Activated naive CD4-positive, alpha-beta T cell treated with anti-CD3 and anti-CD28 coated beads, Interleukin-2, amount 10 ng/mL, durations not matched to agents 7 days and 5 days (primary cell): ENCODE data around the gene SLC37A1.
"Not testable (repeated sequence)": the region's sequence is repeated elsewhere in the genome, so short reads cannot be mapped to it uniquely, and the experiment has no call there.

ENCODE experiments used
- CTCF ChIA-PET: fragments of 350-600 bp; sonication (Branson Sonifier 250); formaldehyde crosslinking; loops from one replicate; lab custom pipeline; 2021; ENCODE audit warnings: antibody characterized with exemption; lab: Charles Lee
- DNase-seq: peaks from one replicate; pipeline ENCODE4 v3.0.0-alpha.2; 2020
- H3K27ac Mint-ChIP-seq: one replicate; pipeline ENCODE4 v1.8.0; 2021; ENCODE audit warnings: mild to moderate bottlenecking, moderate library complexity, mixed read lengths
- H3K27me3 Mint-ChIP-seq: one replicate; pipeline ENCODE4 v1.8.0; 2021; ENCODE audit warnings: mild to moderate bottlenecking, mixed read lengths
- H3K36me3 Mint-ChIP-seq: one replicate; pipeline ENCODE4 v1.8.0; 2021; ENCODE audit warnings: mixed read lengths
- H3K4me1 Mint-ChIP-seq: one replicate; pipeline ENCODE4 v1.8.0; 2021; ENCODE audit warnings: mixed read lengths
- H3K4me3 Mint-ChIP-seq: one replicate; pipeline ENCODE4 v1.8.0; 2021; ENCODE audit warnings: mild to moderate bottlenecking, moderate library complexity, mixed read lengths
- H3K9me3 Mint-ChIP-seq: one replicate; pipeline ENCODE4 v1.8.0; 2021; ENCODE audit warnings: mixed read lengths

Gene SLC37A1

DNA sequence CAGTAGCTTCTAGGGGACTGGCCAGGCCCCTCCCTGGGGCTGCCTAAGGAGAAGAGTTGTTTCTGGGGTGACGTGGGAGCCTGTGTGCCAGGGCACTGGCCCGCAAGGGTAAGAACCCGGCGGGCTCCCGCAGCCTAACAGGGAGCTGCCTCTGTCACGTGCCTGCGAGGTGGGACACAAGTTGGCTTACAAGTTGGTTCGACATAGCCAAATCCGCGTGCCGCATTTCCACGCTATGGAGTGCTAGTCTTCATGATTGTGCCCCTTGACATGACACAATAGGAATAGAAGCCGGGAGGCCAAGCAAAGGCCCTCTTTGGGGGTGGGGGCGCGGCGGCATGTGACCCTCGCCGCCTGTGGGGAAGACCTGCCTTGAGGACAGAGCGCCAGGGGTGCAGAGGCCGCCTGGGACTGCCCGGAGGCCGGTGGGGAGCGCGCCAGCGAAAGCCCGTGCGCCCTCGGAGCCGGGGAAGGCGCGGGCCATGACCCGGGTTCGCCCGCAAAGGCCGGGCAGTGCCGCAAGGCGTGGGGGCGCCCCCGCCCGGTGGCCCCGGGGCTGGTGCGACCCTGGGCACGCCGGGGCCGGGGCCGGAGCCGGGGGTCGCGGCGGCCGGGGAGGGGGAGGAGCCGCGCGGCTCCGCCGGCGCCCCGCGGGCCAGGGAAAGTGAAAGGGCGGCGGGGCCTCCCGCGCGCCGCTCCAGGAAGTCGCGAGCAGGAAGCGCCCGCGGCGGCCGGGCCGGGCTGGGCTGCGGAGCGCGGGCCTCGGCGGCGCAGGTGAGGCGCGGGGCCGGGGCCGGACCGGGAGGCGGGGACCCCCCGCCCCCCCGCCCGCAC, at the start of gene SLC37A1:
SLC37A1 (plus strand) TSS at position 702 of the 834 bp plus-strand sequence. CDS start 4,603 bp downstream, outside the sequence.
- H3K9me3 Mint-ChIP-seq: no peaks in the 10 kb centered on the region
- CTCF ChIA-PET: interaction anchor here (1.4 to 1.5 kb wide), 3 partner anchors 11 to 46 kb away, joined by 4 to 6 read pairs (median 4); no protein-coding TSS in a partner anchor

DNA sequence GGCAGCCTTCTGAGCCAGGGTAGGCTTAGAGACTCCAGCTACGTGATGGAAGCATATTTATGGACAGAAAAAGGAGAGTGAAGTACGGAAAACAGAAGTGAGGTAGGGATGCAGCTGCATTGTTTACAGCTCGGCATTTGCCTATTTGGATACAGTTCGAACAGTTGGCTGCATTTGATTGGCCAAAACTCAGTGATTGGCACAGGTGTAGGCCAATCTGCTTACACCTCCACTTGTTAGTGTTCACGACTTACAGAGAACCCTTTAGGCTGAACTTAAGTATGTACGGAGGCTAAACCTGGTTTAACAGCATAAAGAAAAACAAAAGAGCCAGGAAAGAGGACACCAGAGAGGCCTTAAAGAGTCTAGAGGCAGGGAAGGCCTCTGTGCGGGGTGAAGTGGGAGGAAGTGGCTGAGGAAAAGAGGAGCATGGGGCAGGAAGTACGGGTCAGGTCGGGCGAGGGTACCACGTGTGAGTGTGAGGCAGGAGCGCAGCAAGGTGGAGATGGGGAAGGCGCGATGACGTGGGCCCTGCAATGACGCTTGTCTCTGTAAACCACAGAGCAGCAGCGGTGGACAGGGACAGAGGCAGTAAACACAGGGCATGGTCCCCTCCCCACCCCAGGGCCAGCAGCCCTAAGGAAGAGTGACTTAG, 49.7 kb upstream of the SLC37A1 start:
- peaks cover 68% of the 10 kb centered on the region for H3K4me1 Mint-ChIP-seq
- H3K27me3 Mint-ChIP-seq: peaks cover 25% of the 10 kb centered on the region
- peak overlapping the region; percentile 75 for H3K27ac Mint-ChIP-seq
- peaks cover 6% of the 10 kb centered on the region for H3K9me3 Mint-ChIP-seq
- CTCF ChIA-PET: interaction anchor here (0.6 to 1.2 kb wide), 3 partner anchors 60 to 72 kb away, joined by 3 to 5 read pairs (median 4); partner anchors contain the start of gene UBASH3A
- DNase-seq: peak; percentile 73
- H3K36me3 Mint-ChIP-seq: peaks cover 1% of the 10 kb centered on the region
- H3K4me3 Mint-ChIP-seq: no peak overlapping the region

More for the DNA sequence above, at the start of gene SLC37A1:
- DNase-seq: peak; percentile 66
- H3K36me3 Mint-ChIP-seq: peaks cover 25% of the 10 kb centered on the region
- peaks cover 32% of the 10 kb centered on the region for H3K4me1 Mint-ChIP-seq
- peak within 1 kb of the TSS; percentile 83 for H3K4me3 Mint-ChIP-seq
- peak within 1 kb of the TSS; percentile 81 for H3K27ac Mint-ChIP-seq
- peaks cover 14% of the 10 kb centered on the region for H3K27me3 Mint-ChIP-seq

DNA sequence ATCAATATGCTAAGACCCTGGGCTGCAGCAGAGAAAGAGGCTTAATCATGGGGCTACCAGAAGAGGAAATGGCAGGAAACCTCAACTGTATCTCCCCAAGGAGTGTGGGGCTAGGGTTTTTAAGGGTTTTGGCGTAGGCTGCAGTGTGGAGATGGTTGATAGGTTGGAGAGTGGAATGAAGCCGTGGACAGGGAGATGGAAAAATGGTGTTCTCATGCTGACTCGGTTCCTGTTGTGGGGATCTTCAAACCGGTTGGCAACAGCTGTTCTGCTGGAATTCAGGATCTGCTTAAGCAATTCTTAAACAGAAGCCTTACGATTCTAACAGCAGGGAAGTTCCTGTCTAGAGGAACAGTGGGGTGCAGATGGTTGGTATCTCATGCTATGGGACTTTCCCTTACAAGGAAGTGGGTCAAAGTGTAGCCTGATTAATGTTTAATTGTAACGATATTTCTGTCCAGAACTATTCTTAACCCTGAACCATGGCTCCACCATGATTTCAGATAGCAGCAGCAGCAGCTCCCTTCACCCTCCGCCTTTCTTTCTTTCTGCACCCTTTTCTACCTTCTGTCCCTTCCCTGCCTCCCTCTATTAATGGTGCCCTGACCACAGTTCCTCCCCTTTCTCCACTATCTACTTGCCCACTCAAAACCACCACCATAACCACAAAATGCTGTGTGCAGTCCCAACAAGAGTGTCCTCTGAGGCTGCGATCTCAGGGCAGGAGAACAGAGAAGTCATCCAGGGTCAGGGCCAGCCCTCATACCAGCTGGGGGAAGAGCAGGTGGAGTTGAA, 48.4 kb upstream of the SLC37A1 start:
- CTCF ChIA-PET: interaction anchor here (1.2 kb wide), 1 partner anchor 71 kb away, joined by 4 read pairs; no protein-coding TSS in a partner anchor
- peak overlapping the region; percentile 47 for H3K27ac Mint-ChIP-seq
- peaks cover 6% of the 10 kb centered on the region for H3K9me3 Mint-ChIP-seq
- H3K4me3 Mint-ChIP-seq: no peak overlapping the region
- peaks cover 31% of the 10 kb centered on the region for H3K27me3 Mint-ChIP-seq
- peaks cover 65% of the 10 kb centered on the region for H3K4me1 Mint-ChIP-seq
- DNase-seq: no peak
- peaks cover 1% of the 10 kb centered on the region for H3K36me3 Mint-ChIP-seq

DNA sequence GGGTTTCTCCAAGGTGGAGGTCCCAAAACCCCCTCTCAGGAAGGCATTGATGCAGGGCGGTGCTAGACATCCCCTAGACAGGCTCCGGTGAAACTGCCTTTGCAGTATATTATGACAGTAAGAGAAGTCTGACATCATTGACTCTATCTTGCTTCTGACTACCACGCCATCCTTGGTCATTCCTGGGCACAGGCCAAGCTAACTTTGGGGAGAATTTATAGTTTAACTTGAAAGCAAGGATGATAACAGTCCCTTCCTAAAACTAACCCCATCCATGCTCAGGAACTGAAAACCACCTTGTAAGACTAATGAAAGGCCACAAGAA, 47.9 kb upstream of the SLC37A1 start:
- peaks cover 31% of the 10 kb centered on the region for H3K27me3 Mint-ChIP-seq
- no peak overlapping the region for H3K27ac Mint-ChIP-seq
- no peak for DNase-seq
- H3K4me3 Mint-ChIP-seq: no peak overlapping the region
- peaks cover 1% of the 10 kb centered on the region for H3K36me3 Mint-ChIP-seq
- peaks cover 59% of the 10 kb centered on the region for H3K4me1 Mint-ChIP-seq
- CTCF ChIA-PET: no interaction called here
- peaks cover 6% of the 10 kb centered on the region for H3K9me3 Mint-ChIP-seq

DNA sequence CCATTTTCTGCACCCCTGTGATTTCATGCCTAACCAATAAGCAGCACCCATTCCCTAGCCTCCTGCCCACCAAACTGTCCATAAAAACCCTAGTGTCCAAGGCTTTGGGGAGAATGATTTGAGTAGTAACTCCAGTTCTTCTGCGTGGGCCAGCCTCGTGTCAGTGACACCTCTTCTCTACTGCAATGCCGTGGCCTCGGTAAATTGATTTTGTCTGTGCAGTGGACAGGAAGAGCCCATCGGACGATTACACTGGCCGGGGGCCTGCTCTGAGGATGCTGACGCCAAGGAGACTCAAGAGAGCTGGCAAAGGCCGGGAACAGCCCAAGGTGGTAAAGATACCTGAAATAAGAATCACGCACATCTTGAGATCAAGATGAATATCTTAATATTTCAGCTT, 47.0 kb upstream of the SLC37A1 start:
- Mint-ChIP-seq H3K4me3 (no peak overlapping the region), H3K4me1 (peaks cover 50% of the 10 kb centered on the region)
- no peak for DNase-seq

DNA sequence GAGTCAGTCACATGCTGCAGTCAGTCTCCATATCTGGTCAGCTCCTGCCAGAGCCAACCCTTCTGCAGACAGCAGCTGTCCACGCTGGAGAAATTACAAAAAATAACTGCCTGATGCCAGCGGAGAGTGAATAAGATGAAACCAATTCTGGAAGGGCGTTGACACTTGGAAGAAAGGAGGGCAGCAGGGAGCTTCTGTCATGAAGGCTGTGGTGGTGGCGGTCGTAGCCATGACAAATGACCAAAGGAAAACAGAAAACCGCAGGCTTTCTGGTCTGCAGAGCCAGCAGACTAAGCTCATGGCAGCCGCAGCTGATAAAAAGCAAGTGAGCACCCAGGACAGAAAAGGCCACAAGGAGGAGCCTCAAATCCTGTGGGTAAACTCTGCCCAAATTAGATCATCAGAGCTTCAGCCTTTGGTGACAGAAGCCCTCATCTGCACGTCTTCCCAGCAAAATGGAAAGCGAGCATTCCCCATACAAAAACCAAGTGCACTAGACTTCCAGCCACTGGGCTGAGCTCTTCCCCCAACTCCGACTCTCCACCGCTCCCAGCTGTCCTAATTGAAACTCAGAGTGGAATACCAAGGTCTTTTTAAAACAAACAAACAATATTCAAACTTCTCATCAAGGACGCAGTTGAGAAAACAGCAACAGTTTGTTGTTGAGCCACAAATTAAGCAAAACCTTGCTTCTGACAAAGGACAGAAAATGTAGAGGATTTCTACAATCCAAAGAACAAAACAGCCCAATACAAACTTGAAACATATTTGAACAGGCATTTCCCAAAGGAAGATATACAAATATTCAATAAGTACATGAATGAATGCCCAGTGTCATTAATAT, 46.3 kb upstream of the SLC37A1 start:
- no peak overlapping the region for H3K27ac Mint-ChIP-seq
- peaks cover 45% of the 10 kb centered on the region for H3K27me3 Mint-ChIP-seq
- H3K36me3 Mint-ChIP-seq: peaks cover 1% of the 10 kb centered on the region
- CTCF ChIA-PET: interaction anchor here (0.6 to 2.4 kb wide), 11 partner anchors 10 to 115 kb away, joined by 3 to 18 read pairs (median 4); partner anchors contain the start of gene SLC37A1
- H3K4me1 Mint-ChIP-seq: peaks cover 43% of the 10 kb centered on the region
- DNase-seq: peak; percentile 46
- H3K9me3 Mint-ChIP-seq: peaks cover 6% of the 10 kb centered on the region
- H3K4me3 Mint-ChIP-seq: no peak overlapping the region

More for the DNA sequence above, 47.0 kb upstream of the SLC37A1 start:
- no peak overlapping the region for H3K27ac Mint-ChIP-seq
- H3K36me3 Mint-ChIP-seq: peaks cover 1% of the 10 kb centered on the region
- peaks cover 38% of the 10 kb centered on the region for H3K27me3 Mint-ChIP-seq
- CTCF ChIA-PET: interaction anchor here (0.6 to 2.4 kb wide), 11 partner anchors 9 to 116 kb away, joined by 3 to 18 read pairs (median 4); partner anchors contain the start of gene SLC37A1
- peaks cover 6% of the 10 kb centered on the region for H3K9me3 Mint-ChIP-seq

DNA sequence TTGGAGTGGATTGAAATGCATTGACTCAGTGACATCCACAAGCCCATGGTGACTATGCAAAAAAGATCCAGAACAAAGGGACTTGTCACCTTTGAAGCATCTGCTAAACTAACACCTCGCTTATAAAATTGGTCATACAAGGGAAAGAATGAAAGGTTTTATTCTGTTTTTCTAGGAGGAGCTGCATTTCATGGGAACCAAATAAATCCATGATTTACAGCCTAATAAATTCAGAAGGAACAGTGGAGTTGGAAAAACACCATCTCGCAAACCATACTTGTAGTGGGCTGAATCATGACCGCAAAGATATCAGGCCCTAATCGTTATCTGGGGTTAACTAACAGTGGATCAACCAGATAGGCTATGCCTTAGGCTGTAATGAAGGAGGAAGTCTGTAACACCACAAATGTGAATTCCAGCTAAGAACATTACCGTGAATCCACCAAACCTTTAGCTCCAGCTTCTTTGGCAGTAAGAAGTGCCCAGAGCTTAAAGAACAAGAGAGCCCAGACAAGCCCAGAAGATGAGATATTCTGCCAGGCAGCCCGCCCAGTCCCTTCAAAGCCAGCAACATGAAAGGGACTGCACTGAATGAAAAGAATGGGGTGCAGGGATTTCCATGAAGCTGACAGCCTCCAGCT, 45.0 kb upstream of the SLC37A1 start:
- Mint-ChIP-seq H3K27me3 (peaks cover 49% of the 10 kb centered on the region), H3K27ac (no peak overlapping the region), H3K4me1 (peaks cover 32% of the 10 kb centered on the region), H3K9me3 (peaks cover 6% of the 10 kb centered on the region), H3K36me3 (peaks cover 1% of the 10 kb centered on the region), H3K4me3 (no peak overlapping the region)
- CTCF ChIA-PET: interaction anchor here (0.8 to 2.4 kb wide), 3 partner anchors 12 to 69 kb away, joined by 3 to 18 read pairs (median 6); partner anchors contain the start of gene SLC37A1
- no peak for DNase-seq

DNA sequence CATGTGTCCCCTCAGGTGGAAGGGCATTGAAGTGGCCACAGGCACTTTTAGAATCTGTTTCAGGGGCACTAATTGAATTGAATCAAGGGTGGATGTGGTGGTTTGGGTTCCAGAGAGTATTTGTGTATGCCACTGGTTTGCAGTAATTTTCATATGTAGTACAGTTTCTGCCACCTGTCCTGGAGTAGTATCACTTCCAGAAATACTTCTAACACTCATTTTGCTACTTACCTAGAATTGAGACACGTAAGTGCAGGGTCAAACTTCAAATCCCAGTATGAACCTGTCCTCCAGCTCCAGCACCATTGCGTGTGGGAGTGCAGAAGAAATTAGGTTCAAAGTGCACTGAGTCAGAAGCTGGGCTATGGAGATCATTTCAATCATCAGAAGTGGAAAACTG, 44.4 kb upstream of the SLC37A1 start:
- no peak overlapping the region for H3K27ac Mint-ChIP-seq
- H3K4me3 Mint-ChIP-seq: no peak overlapping the region
- peaks cover 25% of the 10 kb centered on the region for H3K4me1 Mint-ChIP-seq
- H3K36me3 Mint-ChIP-seq: peaks cover 1% of the 10 kb centered on the region
- H3K27me3 Mint-ChIP-seq: peaks cover 55% of the 10 kb centered on the region
- DNase-seq: no peak
- CTCF ChIA-PET: interaction anchor here (0.8 kb wide), 1 partner anchor 13 kb away, joined by 3 read pairs; no protein-coding TSS in a partner anchor
- H3K9me3 Mint-ChIP-seq: no peaks in the 10 kb centered on the region

DNA sequence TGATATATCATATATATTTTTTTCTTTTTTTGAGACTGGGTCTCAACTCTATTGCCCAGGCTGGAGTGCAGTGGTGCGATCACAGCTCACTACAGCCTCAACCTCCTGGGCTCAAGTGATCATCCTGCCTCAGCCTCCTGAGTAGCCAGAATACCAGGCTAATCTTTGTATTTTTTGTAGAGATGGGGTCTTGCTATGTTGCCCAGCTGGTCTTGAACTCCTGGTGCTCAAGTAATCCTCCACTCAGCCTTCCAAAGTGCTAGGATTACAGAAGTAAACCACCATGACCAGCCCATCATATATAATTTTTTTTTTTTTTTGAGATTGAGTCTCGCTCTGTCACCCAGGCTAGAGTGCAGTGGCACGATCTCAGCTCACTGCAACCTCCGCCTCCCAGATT, 43.9 kb upstream of the SLC37A1 start:
- H3K36me3 Mint-ChIP-seq, DNase-seq, CTCF ChIA-PET, H3K4me3 Mint-ChIP-seq, H3K9me3 Mint-ChIP-seq, H3K27ac Mint-ChIP-seq: not testable (repeated sequence)
- Mint-ChIP-seq H3K4me1 (peaks cover 21% of the 10 kb centered on the region), H3K27me3 (peaks cover 59% of the 10 kb centered on the region)

DNA sequence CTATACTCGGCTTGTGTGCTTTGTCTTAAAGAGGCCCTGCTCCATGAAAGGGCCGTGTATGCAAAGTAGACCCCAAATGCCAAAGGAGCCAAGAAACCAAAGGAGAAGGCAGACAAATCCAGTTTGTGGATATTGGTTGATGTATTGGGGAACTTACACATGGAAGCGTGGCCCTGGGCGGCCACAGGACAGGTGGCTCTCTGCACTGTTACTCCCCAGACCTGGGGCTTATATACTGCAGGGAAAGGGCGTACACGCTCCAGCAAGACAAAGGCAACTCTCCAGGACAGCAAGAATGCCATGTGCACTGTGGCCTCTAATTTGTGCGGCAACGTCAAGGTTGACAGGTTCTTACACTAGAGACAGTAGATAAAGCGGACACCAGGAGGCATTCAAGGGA, 42.4 kb upstream of the SLC37A1 start:
- peaks cover 60% of the 10 kb centered on the region for H3K27me3 Mint-ChIP-seq
- no peak overlapping the region for H3K27ac Mint-ChIP-seq
- peaks cover 10% of the 10 kb centered on the region for H3K4me1 Mint-ChIP-seq
- no peaks in the 10 kb centered on the region for H3K9me3 Mint-ChIP-seq
- H3K4me3 Mint-ChIP-seq: no peak overlapping the region
- DNase-seq: no peak
- CTCF ChIA-PET: no interaction called here
- H3K36me3 Mint-ChIP-seq: no peaks in the 10 kb centered on the region

DNA sequence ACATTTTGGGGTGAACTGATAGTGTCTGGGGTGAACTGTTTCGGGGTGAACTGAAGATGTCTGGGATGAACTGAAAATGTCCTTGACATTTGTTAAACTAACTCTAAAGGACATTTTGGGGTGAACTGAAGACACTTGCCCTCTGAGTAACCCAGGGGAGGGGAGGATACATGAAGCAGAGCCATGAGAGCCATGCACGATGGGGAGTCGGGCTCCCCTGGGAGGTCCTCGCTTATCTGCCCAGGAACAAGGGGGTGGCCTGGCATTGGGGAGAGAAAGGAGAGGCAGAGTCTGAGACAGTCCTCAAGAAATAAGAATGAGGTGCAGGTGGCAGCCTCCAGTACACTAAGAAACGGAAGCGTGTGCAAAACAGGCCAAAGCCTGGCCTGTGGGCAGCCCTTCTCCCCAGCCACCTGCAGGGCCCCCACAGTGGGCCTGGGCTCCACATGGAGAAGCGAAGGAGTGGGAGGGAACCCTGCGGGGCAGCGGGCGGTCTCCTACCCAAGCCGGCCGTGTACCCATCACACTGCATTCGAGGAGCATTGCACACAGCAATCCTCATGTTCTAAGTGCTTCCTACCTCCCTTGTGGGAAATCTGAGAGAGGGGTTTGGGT, 41.8 kb upstream of the SLC37A1 start:
- DNase-seq: no peak
- CTCF ChIA-PET: no interaction called here
- H3K27me3 Mint-ChIP-seq: peaks cover 62% of the 10 kb centered on the region
- no peaks in the 10 kb centered on the region for H3K9me3 Mint-ChIP-seq
- H3K27ac Mint-ChIP-seq: no peak overlapping the region
- no peak overlapping the region for H3K4me3 Mint-ChIP-seq
- H3K4me1 Mint-ChIP-seq: peaks cover 9% of the 10 kb centered on the region
- H3K36me3 Mint-ChIP-seq: no peaks in the 10 kb centered on the region

DNA sequence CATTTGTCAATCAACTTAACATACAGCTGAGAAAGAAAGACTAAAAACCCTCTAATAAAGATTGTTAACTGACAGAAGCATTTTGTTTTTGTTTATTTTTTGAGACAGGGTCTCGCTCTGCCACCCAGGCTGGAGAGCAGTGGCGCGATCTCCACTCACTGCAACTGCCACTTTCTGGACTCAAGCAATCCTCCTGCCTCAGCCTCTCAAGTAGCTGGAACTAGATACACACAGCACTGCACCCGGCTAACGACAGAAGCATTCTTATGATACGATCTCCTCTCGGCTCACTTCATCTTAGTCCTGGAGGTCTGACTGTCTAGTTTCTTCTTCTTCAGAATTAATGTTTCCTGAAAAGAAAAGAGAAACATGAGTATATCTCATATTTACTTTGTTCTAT, 41.1 kb upstream of the SLC37A1 start:
- Mint-ChIP-seq H3K27me3 (peaks cover 55% of the 10 kb centered on the region), H3K4me1 (peaks cover 2% of the 10 kb centered on the region), H3K36me3 (no peaks in the 10 kb centered on the region), H3K27ac (no peak overlapping the region), H3K4me3 (no peak overlapping the region), H3K9me3 (no peaks in the 10 kb centered on the region)
- no peak for DNase-seq
- CTCF ChIA-PET: interaction anchor here (0.6 kb wide), 1 partner anchor 511 kb away, joined by 4 read pairs; no protein-coding TSS in a partner anchor
